K562 (cell line): ENCODE data around the gene FGD6.

Experiments used
- BDP1 ChIP-seq: IDR thresholded peaks from 3 replicates; pipeline ENCODE4 v1.6.1; 2011; ENCODE audit not compliant: insufficient read length, insufficient read depth
- CCAR2 ChIP-seq: fragments of 200-400 bp; formaldehyde crosslinking; IDR thresholded peaks from 2 replicates; pipeline ENCODE4 v1.6.1; 2017; ENCODE audit warnings: mild to moderate bottlenecking, low read depth, low read length
- CTCF ChIP-seq, 3 experiments: IDR thresholded peaks in 2 of 3; conservative IDR thresholded peaks in 1 of 3; 2 replicates each; pipeline ENCODE4 v1.5.1; 2011 to 2012; ENCODE audit warnings: low read length in 3 of 3, mild to moderate bottlenecking in 3 of 3, control low read depth in 2 of 3, improper control_type of control experiment in 1 of 3, inconsistent platforms in 1 of 3, low read depth in 1 of 3, mixed read lengths in 1 of 3, moderate library complexity in 1 of 3; ENCODE audit not compliant: insufficient read depth in 2 of 3
- ETV6 ChIP-seq, 3 experiments: fragments of 150-350 bp in 1 of 3; sonication (generic) in 1 of 3; formaldehyde crosslinking in 1 of 3; IDR thresholded peaks; 2 replicates each; pipeline versions ENCODE4 v1.6.1 to v1.8.0; 2014 to 2022; ENCODE audit warnings: borderline replicate concordance in 2 of 3, low read depth in 2 of 3, antibody characterized with exemption in 1 of 3, low read length in 1 of 3, mild to moderate bottlenecking in 1 of 3, missing genetic modification reagents in 1 of 3
- EZH2 ChIP-seq: IDR thresholded peaks from 2 replicates; pipeline ENCODE4 v1.6.1; 2012; ENCODE audit warnings: low read depth, mild to moderate bottlenecking, inconsistent platforms, low read length, borderline replicate concordance
- YY1 ChIP-seq, 3 experiments: IDR thresholded peaks; 2 replicates each; pipeline ENCODE4 v1.6.1; 2011; ENCODE audit warnings: low read length in 2 of 3, mild to moderate bottlenecking in 2 of 3, moderate library complexity in 2 of 3, borderline replicate concordance in 1 of 3, control low read depth in 1 of 3, low read depth in 1 of 3; ENCODE audit not compliant: insufficient read depth in 3 of 3, insufficient replicate concordance in 2 of 3, control insufficient read depth in 1 of 3, insufficient read length in 1 of 3; ENCODE audit errors: extremely low read depth in 1 of 3
- ZBTB11 ChIP-seq, 3 experiments: fragments of 200-800 bp in 1 of 3; fragments of 250-450 bp in 1 of 3; fragments of 450-650 bp in 1 of 3; sonication (Bioruptor Pico) in 1 of 3; sonication (Bioruptor generic) in 1 of 3; formaldehyde crosslinking in 1 of 3; IDR thresholded peaks; 2 replicates each; pipeline versions ENCODE4 v1.6.1 to v1.8.0; 2016 to 2022; ENCODE audit warnings: mild to moderate bottlenecking in 2 of 3, missing genetic modification characterization in 2 of 3, missing compliant biosample characterization in 1 of 3, moderate library complexity in 1 of 3
- ZBTB26 ChIP-seq: fragments of 450-650 bp; formaldehyde crosslinking; IDR thresholded peaks from 2 replicates; pipeline ENCODE4 v1.4.0; 2022; ENCODE audit warnings: missing genetic modification characterization

GRCh38 chr12:95179011-95179410 is 38.3 kb downstream of the FGD6 start:
- TF ChIP-seq YY1 (IDR thresholded peaks at IDR 0.05; ENCODE audit: borderline replicate concordance in 1 of 3, control insufficient read depth in 1 of 3, extremely low read depth in 1 of 3, insufficient read depth in 3 of 3, insufficient read length in 1 of 3, insufficient replicate concordance in 2 of 3, low read depth in 1 of 3, low read length in 2 of 3) = no peak
- TF ChIP-seq CTCF (IDR thresholded peaks at IDR 0.05 in 2 of 3, conservative IDR thresholded peaks at IDR 0.05 in 1 of 3; ENCODE audit: insufficient read depth in 2 of 3, low read depth in 1 of 3, low read length in 3 of 3) = no peak
- no peak for TF ChIP-seq ZBTB11 (CRISPR knock-in tag; IDR thresholded peaks at IDR 0.05)
- TF ChIP-seq BDP1 = no peak
- no peak for TF ChIP-seq CCAR2
- TF ChIP-seq ETV6 (IDR thresholded peaks at IDR 0.05; ENCODE audit: borderline replicate concordance in 1 of 2, low read depth in 2 of 2, low read length in 1 of 2) = no peak
- TF ChIP-seq ETV6 (CRISPR knock-in tag; IDR thresholded peaks at IDR 0.05; ENCODE audit: borderline replicate concordance) = no peak
- TF ChIP-seq EZH2 = no peak
- TF ChIP-seq ZBTB26 (CRISPR knock-in tag) = no peak
